NCI-H1694 (cell line): ENCODE results near the gene LHPP.
"Not testable (repeated sequence)": the region's sequence is repeated elsewhere in the genome, so short reads cannot be mapped to it uniquely, and the experiment has no call there.

Source experiments
- DNase-seq: peaks from one replicate; lab custom pipeline; 2025; lab: John Stamatoyannopoulos, UW

Gene LHPP

DNA sequence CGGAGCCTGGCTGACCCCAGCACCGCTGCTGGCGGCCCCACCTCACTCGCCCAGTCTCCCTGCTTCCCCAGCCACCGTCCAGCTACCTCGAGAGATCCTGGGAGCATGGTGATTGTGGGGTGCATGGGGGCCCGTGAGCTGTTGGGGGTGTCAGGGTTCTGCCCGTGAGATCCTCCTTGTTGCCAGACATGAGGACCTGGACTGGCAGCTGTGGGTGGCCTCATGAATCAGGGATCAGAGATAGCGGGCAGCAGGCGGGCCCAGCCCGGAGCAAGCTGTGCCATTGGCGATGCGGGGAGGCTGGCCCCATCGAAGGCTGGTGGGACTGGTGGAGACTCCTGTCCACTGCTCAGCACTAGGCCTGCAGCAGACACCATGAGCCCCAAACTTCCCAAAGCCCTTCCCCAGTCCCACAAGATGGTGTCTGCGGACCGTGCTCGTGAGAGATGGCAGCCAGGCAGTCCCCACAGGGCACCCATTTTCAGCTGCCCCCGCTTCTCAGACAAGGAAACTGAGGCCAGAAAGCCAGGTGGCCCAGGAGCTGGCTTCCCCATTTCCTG is 75.6 kb downstream of the LHPP start:
- DNase-seq, result no peak

DNA sequence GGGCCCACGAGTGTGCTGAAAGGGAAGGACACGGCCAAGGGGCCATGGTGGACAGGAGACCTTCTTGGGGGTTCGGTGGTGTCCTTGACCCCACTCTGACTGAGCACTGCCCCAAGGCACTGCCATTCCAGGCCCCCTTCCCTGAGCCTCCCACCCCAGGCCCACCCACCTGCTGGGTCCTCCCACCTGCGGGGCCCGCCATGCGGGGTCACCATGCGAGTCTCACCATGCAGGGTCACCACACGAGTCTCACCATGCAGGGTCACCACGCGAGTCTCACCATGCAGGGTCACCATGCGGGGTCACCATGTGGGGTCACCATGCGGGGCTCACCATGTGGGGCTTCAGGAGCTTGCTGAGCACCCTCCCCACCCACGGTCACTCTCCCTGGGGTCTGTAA is 76.3 kb downstream of the LHPP start:
- no peak for DNase-seq

DNA sequence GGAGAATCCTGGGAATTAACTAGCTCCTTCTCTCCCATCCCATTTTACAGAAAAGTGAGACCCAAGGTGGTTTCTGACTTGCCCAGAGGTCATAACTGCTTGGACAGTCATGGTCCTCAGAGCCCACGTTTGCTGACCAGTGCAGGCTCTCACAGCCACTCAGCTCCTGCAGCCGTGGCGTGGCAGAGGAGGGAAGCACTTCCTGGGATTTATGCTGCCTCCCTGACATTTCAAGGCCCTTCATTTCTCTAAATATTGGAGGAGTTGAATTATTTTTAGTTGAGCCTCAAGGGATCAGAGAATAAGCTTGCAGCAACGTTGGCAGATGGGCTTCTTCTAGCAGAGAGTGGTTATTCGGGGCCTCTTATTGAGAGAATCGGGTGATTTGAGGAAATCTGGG is 77.1 kb downstream of the LHPP start:
- DNase-seq, result no peak

DNA sequence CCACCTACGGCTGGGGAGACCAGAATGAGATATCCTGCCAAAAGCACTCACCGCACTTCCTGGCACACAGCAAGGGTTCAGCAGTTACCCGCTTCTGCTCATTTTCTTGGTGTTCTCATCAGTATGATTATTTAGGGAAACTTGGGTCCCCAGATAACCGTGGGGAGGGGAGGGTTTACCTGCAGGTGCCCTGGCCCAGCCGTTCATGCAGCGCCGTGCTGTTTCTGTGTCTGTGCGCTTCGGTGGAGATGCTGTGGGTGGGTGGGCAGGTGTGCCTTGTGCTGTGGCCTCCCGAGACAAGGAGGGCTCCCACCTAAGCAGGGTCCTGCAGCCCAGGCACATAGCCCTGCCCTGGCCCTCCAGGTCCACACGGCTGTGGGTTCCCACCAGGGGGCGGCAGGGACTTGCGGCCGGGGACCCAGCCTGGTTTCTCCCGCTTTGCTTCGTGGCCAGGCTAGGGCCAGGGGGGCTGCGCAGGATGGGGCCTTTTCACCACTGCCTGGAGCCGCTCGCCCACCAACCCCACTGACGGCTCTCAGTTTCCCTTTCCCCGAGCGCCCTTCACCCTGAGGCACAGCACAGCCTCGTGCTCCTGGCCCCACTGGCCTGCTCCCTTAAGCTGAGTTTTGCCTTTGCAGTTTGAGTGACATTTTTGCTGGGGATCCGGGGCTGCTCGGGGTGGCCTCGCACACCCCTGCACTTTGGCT is 78.5 kb downstream of the LHPP start:
- DNase-seq, result no peak

DNA sequence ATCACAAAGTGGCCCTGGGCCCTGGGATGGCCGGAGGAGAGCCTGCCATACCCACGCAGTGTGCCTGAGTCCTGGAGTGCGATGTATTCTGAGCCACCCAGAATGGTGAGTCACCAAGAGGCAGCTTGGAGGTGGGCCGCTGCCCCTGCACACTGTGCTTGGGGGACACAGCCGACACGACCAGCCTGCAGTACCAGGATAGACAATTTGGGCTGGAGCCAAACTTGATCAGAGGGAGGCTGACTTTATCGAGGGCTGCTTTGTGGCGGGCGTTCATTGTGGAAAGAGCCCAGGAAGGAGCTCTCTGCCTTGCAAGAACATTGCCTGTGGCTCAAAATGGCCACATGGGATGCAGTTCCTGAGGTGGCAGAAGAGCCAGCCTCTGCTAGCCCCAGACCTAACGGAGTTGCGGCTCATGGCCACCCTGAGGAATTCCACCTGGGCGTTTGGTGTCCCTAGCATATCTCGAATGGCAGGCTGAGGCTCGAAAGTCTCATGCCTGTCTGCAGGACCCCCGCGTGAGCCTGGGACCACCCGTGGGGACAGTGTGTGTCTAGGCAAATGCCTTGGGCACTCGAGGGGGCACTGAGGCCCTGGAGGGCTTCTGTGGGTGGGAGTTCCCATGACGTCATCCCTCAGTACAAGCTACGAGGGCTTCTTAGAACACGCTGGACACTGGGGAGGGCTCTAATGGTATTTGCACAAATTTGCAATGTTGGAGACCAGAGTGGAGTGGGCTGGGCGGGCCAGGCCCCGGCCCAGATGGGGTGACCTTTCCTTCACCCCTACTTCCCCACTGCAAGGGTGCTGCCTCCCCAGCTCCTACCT is 79.7 kb downstream of the LHPP start:
- no peak for DNase-seq

DNA sequence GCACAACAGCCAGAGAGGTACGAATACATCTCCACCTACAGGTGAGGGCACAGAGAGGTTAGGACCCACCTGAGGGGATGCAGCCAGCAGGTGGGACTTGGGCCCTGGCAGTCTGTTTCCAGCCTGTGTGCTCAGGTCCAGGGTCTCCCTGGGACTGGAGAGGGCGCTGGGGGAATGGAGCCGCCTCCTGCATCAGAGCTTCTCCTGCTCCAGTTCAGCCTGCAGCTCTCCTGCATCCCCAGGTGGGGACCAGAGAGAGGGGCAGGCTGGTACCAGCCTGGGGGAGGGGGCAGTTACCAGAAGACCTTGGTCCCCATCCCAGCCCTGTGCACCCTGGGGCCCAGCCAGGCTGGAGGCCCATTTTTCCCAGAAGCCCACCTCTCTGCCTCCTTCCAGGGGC is 80.7 kb downstream of the LHPP start:
- DNase-seq, result no peak

DNA sequence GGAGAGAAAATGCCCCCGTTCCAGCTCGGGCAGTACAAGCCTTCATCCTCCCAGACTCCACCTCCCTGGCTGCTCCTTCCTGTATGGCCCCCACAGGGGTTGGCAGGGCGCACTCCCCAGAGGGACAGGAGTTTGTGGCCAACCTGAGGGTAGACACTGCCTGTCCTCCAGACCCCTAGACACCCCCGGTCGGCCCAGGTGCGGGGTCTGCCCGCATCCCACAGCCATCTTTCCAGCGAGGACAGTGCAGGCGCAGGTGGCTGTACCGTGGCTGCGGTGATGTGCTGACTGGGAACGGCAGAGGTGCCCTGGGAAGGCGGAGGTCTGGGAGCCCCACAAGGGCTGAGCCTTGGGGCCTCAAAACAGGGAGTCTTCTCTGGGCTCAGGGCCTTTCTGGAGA is 81.5 kb downstream of the LHPP start:
- DNase-seq, result no peak

DNA sequence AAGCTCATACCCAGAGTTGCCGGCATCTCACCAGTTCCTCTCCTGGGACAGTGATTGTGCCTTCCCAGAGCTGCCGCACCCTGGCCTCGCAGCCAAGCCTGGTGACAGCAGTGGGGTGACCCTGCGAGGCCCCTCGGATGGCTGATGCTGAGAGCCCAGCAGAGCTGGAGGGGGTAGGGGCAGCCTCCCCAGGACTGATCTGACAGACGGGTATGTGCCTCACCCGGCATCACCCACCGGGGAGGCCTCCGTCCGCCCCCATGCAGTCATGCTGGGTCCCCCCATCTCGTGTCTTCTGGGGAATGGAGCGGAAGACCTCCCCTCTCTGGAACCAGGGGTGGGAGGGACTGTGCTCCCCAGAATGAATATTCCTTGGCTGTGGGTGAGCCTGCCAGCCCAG is 82.3 kb downstream of the LHPP start:
- DNase-seq, result no peak

DNA sequence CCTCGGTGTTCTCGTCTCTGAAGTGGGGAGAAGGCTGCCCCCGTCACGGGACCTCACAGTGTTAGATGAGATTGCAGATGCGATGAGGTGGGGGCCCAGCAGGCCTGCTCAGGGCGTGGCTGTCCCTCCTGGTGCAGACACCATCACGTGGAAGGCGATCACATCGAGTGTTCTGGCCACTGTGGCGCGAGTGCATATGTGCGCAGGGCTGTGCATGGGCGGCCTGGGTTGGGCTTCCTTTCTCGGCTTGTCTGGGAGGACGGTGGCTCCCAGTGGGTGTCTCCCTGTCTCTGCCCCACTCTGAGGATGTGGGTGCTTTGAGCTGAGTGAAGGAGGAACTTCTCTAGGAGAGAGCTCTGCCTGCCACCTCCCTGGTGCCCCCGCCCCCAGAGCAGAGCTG is 83.1 kb downstream of the LHPP start:
- no peak for DNase-seq

DNA sequence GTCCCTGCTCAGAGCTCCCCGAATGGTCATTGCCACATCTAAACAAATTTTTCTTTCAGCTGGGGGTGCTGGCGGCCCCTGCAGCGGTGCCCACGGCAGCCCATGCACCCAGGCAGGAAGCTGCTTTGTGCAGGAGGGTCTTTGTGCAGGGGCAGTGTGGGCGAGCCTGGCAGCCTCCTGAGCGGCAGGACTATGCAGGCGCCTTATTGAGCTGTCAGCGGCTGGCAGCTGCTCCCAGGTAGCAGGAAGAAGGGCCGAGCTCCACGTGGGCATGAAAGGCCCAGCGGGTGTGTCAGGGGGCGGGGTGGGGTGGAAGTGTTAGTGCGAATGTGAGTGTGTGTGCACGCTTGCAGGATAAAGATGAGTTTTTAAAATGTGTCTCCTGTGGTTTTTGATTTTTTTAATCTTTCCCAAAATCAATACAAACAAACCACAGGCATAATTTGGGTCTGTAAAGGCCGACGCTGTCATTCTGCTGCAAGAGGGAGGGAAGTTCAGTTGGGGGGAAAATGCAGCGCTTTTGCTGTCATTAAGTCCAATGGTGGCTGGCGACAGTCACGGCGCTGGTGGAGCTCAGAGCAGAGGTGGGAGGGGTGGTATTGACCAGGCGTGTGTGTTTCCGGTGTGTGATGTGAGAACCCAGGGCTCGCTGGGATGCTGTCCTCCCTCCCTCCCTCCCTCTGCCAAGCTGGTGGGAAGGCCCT is 83.9 kb downstream of the LHPP start:
- no peak for DNase-seq

DNA sequence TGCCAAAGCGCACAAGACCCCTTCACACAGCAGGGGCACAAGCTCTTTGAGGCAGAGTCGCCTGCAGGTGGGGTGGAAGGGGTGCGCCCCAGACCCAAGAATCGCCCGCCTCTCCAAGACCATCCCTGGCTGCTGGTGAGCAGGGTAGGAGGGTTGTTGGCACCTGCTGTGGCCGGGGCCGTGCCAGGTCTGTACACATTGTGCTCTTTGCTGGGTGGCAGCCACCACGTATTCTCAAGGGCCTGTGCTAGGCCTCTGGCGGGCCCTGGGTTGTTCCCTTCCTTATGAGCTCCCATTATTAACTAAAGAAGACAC is 84.4 kb downstream of the LHPP start:
- DNase-seq, result no peak

DNA sequence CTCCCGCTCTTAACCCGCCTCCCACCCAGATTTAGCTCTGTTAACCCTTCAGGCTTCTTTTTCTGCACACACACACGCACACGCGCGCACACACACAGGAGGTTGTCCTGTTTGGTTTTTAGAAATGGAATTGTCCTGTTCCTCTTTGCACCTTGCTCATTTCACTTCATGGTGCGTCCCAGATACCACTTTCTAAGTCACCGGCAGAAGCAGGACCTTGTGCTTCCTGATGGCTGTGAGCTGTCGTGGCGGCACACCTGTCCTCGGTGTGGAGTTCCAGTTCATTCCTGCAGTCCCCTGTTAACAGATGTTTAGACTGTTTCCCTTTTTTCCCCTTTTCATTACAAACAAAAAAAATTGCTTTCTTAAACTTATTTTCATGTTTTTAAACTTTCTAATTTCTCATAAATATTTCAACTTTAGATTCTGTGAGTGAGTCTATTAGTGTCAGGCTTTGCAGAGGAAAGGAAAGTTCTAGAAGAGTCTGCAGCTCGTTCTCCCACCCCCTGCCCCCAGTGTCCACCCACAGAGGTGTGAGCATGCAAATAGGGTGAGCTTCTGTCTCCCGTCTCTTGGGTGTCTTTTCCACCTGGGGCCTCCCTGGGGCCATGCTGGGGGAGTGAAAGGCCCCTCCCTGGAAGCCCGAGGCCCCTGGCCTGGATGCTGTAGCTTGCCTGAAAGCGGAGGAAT is 85.5 kb downstream of the LHPP start:
- DNase-seq, result no peak

DNA sequence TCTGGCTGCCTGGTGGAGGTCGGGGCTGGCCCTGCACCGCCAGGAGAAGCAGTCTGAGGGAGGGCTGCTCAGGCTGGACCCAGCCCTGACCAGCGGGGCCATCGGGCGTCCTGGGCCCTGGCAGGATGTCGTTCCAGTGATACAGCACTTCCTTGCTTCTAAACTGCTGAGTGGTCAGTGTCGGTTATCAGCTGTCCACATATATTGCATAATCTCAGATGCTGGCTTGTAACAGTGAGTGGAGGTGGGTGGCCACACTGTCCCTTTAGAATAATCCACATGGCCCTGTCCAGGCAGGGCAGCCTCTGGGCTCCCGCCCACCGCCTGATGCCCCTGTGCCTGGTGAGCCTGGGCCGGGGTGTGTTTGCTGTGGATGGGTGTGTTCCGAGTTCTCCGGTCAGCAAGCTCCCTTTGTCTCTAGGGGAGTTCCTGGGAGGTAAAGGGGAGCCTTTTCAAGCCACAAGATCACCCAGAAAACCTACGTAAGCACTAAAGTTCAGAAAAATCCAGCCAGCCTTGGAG is 86.1 kb downstream of the LHPP start:
- DNase-seq, result no peak

DNA sequence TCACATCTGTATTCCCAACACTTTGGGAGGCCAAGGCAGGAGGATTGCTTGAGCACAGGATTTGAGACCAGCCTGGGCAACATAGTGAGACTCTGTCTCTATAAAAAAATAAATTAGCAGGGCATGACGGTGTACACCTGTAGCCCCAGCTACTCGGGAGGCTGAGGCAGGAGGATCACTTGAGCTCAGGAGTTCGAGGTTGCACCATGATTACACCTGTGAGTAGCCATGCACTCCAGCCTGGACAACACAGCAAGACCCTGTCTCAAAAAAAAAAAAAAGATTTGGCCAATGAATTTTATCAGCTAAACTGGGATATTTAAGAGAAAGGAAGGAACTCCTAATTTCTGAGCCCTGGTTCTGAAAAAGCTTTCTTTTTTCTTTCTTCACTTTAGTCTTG is 87.5 kb downstream of the LHPP start:
- not testable (repeated sequence) for DNase-seq

DNA sequence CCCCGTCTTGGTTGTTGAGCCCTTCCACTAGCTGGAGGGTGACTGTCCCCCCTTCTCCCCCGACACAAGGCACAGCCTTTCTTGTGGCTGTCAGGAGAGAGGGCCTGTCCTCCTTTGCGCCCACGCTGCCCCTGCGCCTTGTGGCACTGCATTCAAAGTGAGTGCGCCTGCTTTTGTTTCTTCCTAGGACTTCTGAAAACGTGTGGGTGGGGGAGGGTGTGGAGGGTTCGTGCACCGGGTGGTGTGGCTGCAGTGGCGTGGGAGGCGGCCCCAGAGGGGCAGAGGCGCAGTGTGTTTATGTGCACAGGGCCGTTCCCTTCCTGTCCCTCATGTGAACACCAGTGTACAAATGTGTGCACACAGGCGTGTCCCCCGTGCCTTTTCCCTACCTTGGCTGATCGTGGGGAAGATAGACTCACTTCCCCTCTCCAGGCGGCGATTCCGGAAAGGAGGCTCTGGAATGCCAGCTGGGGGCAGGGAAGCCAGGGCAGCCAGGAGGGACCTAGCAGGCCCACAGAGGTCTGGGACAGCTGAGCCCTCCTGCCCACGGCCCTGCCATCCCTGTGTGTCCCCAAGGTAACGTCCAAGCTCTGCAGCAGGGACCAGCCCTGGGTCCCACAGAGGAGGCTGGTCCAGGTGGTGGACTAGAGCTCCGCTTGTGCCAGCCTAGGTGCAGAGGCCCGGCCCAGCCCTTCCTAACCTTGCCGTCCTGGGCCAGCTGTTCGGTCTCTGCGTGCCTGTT is 88.8 kb downstream of the LHPP start:
- no peak for DNase-seq

DNA sequence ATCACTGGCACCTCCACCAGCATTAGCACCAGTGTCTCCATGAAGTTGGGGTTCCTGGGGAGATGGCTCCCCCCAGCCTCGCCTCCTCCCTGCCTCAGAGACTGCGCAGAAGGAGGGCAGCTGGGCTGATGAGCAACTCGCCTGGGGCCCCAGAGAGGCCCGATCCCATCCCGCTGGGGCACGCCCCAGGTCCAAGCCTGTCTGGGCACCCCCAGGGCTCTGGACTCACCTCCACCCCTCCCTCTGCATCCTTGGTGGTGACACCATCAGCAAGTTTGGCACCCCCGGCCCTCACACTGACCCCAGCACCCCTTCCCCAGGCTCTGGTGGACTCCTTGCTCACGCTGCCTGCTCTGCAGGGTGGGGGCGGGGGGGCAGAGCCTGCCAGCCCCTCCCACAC is 89.5 kb downstream of the LHPP start:
- DNase-seq, result no peak

DNA sequence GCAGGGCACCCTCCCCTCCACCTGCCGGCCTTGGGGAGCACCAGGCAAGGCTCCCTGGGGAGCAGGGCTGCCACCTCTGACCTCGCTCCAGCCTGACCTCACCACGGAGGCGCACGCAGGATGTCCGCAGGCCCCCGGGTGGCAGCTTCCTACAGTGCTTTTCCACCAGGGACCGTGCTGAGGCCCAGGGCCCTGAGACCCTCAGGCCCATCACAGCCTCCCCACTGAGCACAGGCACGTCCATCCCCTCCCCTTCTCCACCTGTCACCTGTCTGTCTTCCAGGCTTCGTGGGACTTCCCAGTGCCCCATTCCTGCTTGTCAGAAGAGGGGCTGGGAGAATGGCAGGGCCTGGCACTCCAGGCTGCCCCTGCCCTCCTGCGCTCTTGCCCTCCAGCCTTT is 90.1 kb downstream of the LHPP start:
- DNase-seq, result no peak

DNA sequence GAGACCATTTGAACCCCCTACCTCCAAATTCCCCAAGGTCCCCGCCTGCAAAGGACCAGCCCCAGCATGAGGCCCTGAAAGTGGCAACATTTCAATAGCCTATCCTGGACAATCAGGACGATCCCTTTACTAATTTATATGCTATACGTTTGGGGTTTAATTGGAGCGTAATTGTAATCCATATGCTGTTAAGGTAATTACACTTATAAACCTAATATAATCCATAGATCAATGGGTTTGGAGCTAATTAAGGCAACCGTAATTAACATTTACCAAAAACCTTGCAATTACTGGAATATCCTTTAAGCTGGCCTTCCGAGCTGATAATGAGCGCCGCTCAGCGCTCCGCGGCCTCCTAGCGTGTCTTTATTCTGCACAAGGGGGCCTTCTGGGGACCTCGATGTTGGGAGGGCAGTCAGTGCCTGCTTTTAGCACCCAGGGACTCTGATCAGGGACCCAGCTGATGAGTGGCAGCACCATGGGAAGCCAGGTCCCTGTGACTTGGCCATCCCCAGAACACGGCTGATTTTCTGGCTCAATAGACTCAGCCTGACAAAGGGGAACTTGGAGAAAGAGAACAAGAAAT is 91.2 kb downstream of the LHPP start:
- DNase-seq, result no peak

DNA sequence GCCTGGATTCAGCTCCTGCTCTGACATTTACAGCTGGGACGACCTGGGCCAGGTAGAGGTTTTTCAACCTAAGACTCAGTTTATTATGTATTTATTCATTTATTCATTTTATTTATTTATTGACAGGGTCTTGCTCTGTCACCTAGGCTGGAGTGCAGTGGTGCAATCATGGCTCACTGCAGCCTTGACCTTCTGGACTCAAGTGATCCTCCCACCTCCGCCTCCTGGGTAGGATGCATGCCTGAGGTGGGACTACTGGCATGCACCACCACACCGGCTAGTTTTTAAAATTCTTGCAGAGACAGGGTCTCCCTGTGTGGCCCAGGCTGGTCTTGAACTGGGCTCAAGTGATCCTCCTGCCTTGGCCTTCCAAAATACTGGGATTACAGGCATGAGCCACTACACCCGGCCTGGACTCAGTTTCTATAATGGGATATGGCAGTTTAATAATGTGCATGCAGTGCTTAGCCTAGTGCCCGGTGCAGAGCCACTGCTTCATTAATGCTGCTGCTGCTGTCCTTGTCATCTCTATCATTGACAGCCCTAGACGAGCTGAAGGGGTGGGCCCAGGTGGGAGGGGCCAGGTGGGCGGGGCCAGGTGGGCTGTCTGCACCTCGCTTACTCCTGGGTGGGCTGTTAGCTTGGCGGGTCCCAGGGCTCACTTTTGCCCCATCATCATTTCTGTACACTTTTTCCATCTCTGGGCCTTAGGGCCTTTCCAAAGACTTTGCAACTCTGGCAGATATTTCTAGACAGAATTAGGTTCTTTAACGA is 92.6 kb downstream of the LHPP start:
- DNase-seq, result no peak

DNA sequence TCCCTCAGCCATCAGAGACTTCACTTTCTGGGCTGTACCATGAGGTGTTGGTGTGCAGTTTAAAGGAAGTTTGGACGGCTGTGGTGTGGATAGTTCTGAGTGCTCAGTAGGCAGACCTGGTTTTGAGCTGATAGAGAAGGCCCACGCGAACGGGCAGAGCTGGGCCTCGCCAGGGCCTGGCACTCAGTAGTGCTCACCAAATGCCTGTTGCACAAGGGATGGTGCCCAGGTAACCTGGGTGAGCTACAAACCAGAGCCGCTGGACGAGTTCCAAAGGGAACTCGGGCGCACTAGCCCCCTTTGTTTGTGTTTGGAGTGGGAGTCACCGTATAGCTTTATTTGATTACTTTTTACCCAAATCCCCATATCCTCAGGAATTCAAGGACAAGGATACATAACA is 95.5 kb downstream of the LHPP start:
- no peak for DNase-seq
